ENCODE measurements around the gene HTRA1. TPM values are rescaled to one million over a fixed set of nuclear protein-coding genes. Genes with fewer than 3 reads are reported as not detected.

HTRA1 gene
- polyA plus RNA-seq, 1 donor from 2014 or later, result 1.4 TPM

DNA sequence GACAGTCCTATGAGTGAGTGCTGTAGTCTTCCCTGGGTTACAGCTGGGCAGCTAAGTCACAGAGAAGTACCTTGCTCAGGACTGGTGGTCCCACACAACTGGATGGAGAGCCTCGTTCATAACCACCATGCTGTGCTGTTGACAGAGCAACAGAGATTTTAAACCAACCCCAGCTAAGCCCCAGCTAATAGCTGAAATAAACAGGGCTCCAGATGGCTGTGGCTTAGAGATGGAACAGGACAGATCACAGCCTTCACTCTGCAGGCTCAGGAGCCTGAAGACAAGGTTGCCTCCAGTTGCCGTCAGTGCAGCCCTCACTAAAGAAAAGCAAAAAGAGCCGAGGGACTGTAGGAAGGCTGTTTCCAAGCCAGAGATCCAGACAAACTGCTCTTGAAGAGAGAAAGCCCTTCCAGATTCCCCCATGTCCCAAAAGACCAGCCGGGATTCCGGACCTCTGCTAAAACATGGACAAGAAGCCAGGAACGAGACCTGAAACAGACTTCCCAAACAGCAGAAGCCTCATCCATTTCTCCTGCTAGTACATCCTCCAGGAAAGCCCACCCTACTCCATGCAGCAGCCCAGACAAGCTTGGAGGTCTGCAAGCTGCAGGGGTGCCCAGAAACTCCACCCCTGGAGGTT, 4.2 kb downstream of the HTRA1 start:
- Histone ChIP-seq H3K4me3 (ENCODE audit: low read length) (no peak overlapping the region), H3F3A (ENCODE audit: insufficient read depth, low read length, poor library complexity, severe bottlenecking) (no peaks in the 10 kb centered on the region), H3K9me2 (ENCODE audit: insufficient read depth, low read length) (no peaks in the 10 kb centered on the region), H3K27ac (ENCODE audit: low read length) (no peak overlapping the region), H4K20me1 (ENCODE audit: insufficient read depth) (no peaks in the 10 kb centered on the region), H3K79me2 (replicated peaks; ENCODE audit: insufficient read depth, low read length) (no peaks in the 10 kb centered on the region), H2AFZ (ENCODE audit: low read depth, low read length) (no peak overlapping the region), H3K36me3 (ENCODE audit: insufficient read depth, low read length) (no peaks in the 10 kb centered on the region), H3K9ac (ENCODE audit: low read length) (no peak overlapping the region), H3K27me3 (ENCODE audit: insufficient read depth, low read depth, low read length) (peaks cover 31% of the 10 kb centered on the region), H3K9me3 (ENCODE audit: low read length) (no peaks in the 10 kb centered on the region), H3K4me2 (ENCODE audit: low read length) (no peak overlapping the region)
- TF ChIP-seq TAF1 (IDR thresholded peaks at IDR 0.05; ENCODE audit: low read depth), result no peak
- TF ChIP-seq, protein P1, sequence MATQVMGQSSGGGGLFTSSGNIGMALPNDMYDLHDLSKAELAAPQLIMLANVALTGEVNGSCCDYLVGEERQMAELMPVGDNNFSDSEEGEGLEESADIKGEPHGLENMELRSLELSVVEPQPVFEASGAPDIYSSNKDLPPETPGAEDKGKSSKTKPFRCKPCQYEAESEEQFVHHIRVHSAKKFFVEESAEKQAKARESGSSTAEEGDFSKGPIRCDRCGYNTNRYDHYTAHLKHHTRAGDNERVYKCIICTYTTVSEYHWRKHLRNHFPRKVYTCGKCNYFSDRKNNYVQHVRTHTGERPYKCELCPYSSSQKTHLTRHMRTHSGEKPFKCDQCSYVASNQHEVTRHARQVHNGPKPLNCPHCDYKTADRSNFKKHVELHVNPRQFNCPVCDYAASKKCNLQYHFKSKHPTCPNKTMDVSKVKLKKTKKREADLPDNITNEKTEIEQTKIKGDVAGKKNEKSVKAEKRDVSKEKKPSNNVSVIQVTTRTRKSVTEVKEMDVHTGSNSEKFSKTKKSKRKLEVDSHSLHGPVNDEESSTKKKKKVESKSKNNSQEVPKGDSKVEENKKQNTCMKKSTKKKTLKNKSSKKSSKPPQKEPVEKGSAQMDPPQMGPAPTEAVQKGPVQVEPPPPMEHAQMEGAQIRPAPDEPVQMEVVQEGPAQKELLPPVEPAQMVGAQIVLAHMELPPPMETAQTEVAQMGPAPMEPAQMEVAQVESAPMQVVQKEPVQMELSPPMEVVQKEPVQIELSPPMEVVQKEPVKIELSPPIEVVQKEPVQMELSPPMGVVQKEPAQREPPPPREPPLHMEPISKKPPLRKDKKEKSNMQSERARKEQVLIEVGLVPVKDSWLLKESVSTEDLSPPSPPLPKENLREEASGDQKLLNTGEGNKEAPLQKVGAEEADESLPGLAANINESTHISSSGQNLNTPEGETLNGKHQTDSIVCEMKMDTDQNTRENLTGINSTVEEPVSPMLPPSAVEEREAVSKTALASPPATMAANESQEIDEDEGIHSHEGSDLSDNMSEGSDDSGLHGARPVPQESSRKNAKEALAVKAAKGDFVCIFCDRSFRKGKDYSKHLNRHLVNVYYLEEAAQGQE (IDR thresholded peaks at IDR 0.05; ENCODE audit: borderline replicate concordance), result no peak
- no peak for TF ChIP-seq EP300 (conservative IDR thresholded peaks at IDR 0.05; ENCODE audit: poor library complexity, severe bottlenecking)
- no peak for TF ChIP-seq RAD21 (conservative IDR thresholded peaks at IDR 0.05)
- no peak for TF ChIP-seq EZH2 (IDR thresholded peaks at IDR 0.05; ENCODE audit: borderline replicate concordance, insufficient read depth, low read length, poor library complexity, severe bottlenecking)
- no peak for TF ChIP-seq MXI1 (conservative IDR thresholded peaks at IDR 0.05; ENCODE audit: poor library complexity, severe bottlenecking)
- TF ChIP-seq, protein P2, sequence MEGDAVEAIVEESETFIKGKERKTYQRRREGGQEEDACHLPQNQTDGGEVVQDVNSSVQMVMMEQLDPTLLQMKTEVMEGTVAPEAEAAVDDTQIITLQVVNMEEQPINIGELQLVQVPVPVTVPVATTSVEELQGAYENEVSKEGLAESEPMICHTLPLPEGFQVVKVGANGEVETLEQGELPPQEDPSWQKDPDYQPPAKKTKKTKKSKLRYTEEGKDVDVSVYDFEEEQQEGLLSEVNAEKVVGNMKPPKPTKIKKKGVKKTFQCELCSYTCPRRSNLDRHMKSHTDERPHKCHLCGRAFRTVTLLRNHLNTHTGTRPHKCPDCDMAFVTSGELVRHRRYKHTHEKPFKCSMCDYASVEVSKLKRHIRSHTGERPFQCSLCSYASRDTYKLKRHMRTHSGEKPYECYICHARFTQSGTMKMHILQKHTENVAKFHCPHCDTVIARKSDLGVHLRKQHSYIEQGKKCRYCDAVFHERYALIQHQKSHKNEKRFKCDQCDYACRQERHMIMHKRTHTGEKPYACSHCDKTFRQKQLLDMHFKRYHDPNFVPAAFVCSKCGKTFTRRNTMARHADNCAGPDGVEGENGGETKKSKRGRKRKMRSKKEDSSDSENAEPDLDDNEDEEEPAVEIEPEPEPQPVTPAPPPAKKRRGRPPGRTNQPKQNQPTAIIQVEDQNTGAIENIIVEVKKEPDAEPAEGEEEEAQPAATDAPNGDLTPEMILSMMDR (IDR thresholded peaks at IDR 0.05; ENCODE audit: poor library complexity, severe bottlenecking), result no peak
- TF ChIP-seq SMC3 (conservative IDR thresholded peaks at IDR 0.05; ENCODE audit: poor library complexity), result no peak
- no peak for TF ChIP-seq POLR2AphosphoS5 (IDR thresholded peaks at IDR 0.05)

DNA sequence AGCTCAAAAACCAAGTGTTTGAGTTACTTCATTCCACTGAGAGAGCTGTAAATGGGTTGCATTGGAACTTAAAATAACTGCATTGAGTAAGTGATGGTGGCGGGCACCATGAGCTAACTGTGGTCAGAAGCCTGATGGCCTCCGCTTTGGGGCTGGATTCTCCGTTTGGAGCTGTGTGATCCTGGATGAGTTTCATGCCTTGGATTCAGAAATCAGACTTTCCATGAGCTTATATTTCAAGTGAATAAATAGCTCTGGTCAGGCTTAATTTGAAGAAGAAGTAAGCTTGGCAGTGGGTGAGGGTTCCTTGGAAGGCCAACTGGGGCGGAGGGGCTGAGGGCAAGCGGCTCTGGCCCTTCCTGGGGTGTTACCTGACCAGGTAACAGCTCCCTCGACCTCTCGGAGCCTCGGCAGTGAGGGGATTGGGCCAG, 5.6 kb downstream of the HTRA1 start:
- H3K4me3 ChIP-seq (ENCODE audit: low read length), result no peak overlapping the region
- H4K20me1 ChIP-seq (ENCODE audit: insufficient read depth), result no peaks in the 10 kb centered on the region
- no peaks in the 10 kb centered on the region for H3K9me2 ChIP-seq (ENCODE audit: insufficient read depth, low read length)
- H2AFZ ChIP-seq (ENCODE audit: low read depth, low read length), result no peak overlapping the region
- peaks cover 22% of the 10 kb centered on the region for H3K27me3 ChIP-seq (ENCODE audit: insufficient read depth, low read depth, low read length)
- H3K9me3 ChIP-seq (ENCODE audit: low read length), result no peaks in the 10 kb centered on the region
- no peaks in the 10 kb centered on the region for H3K36me3 ChIP-seq (ENCODE audit: insufficient read depth, low read length)
- no peak overlapping the region for H3K27ac ChIP-seq (ENCODE audit: low read length)
- no peak overlapping the region for H3K4me2 ChIP-seq (ENCODE audit: low read length)
- no peaks in the 10 kb centered on the region for H3F3A ChIP-seq (ENCODE audit: insufficient read depth, low read length, poor library complexity, severe bottlenecking)
- H3K9ac ChIP-seq (ENCODE audit: low read length), result no peak overlapping the region
- no peak for TF ChIP-seq EZH2 (IDR thresholded peaks at IDR 0.05; ENCODE audit: borderline replicate concordance, insufficient read depth, low read length, poor library complexity, severe bottlenecking)
- TF ChIP-seq MXI1 (conservative IDR thresholded peaks at IDR 0.05; ENCODE audit: poor library complexity, severe bottlenecking), result no peak
- no peak for TF ChIP-seq TAF1 (IDR thresholded peaks at IDR 0.05; ENCODE audit: low read depth)
- TF ChIP-seq POLR2AphosphoS5 (IDR thresholded peaks at IDR 0.05), result no peak
- no peak for TF ChIP-seq EP300 (conservative IDR thresholded peaks at IDR 0.05; ENCODE audit: poor library complexity, severe bottlenecking)
- TF ChIP-seq, protein P1 (IDR thresholded peaks at IDR 0.05; ENCODE audit: borderline replicate concordance), result no peak
- TF ChIP-seq, protein P2 (IDR thresholded peaks at IDR 0.05; ENCODE audit: poor library complexity, severe bottlenecking), result no peak
- no peak for TF ChIP-seq RAD21 (conservative IDR thresholded peaks at IDR 0.05)
- TF ChIP-seq SMC3 (conservative IDR thresholded peaks at IDR 0.05; ENCODE audit: poor library complexity), result no peak
- no peaks in the 10 kb centered on the region for H3K79me2 ChIP-seq (replicated peaks; ENCODE audit: insufficient read depth, low read length)
